ENCODE results near the gene HOXD1. TPM values are rescaled to one million over a fixed set of nuclear protein-coding genes. Genes with fewer than 3 reads are reported as not detected.

HOXD1 gene
- total RNA-seq, 1 experiment from 2014 or later: not detected

DNA sequence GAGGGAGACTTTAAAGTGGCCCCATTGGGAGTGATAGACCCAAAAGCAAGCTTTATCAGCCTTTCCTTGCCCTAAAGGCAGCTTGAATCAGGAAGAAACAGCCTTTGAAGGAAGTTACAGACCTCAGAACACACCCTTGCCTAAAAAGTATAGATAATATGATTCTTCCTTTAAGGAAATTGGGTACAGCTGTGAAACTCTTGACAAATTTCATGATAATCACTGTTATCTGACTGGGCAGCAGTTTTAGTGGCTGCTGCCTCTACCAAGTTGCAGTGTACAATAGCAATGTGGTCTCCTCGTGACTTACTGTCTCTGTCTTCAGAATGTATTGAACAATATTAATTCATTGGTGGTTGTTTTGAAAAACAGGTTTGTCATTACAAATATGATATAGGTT lies 16.7 kb downstream of the HOXD1 start:
- H3K9me3 Mint-ChIP-seq: no peaks in the 10 kb centered on the region
- H3K36me3 Mint-ChIP-seq (ENCODE audit: insufficient read depth in 1 of 3, low read depth in 3 of 3): no peaks in the 10 kb centered on the region
- peaks cover 35% of the 10 kb centered on the region for H3K27me3 Mint-ChIP-seq (ENCODE audit: low read depth)
- Histone ChIP-seq H3K23me2 (ENCODE audit: insufficient read length, low read depth, low read length, poor library complexity, severe bottlenecking) (peaks cover 3% of the 10 kb centered on the region), H2BK15ac (ENCODE audit: low read depth, low read length) (no peak overlapping the region), H2BK20ac (ENCODE audit: low read depth, low read length, poor library complexity, severe bottlenecking) (no peak overlapping the region), H3T11ph (ENCODE audit: low read length) (no peak overlapping the region), H3K4me2 (ENCODE audit: insufficient read depth, insufficient read length, low read length) (no peak overlapping the region), H3K27ac (ENCODE audit: insufficient read length, low read depth, low read length) (no peak overlapping the region), H3K9me3 (ENCODE audit: control insufficient read depth, low read depth, low read length) (no peaks in the 10 kb centered on the region), H3K4ac (ENCODE audit: low read depth, low read length) (no peak overlapping the region), H3K4me1 (ENCODE audit: insufficient read depth, low read length) (no peaks in the 10 kb centered on the region), H3K79me2 (ENCODE audit: insufficient read depth, low read length) (no peaks in the 10 kb centered on the region), H4K5ac (ENCODE audit: insufficient read length, low read depth, low read length) (no peak overlapping the region), H4K20me1 (ENCODE audit: control insufficient read depth, insufficient read depth, insufficient read length) (no peaks in the 10 kb centered on the region), H2AFZ (ENCODE audit: low read length) (no peak overlapping the region), H3K14ac (ENCODE audit: insufficient read depth, low read length) (no peak overlapping the region), H2BK12ac (ENCODE audit: insufficient read length, low read depth, low read length) (no peak overlapping the region), H3K79me1 (ENCODE audit: insufficient read depth, low read depth, low read length, poor library complexity, severe bottlenecking) (no peaks in the 10 kb centered on the region), H3K18ac (ENCODE audit: insufficient read length, low read depth, low read length) (no peak overlapping the region), H2AK5ac (ENCODE audit: insufficient read length, low read length) (no peak overlapping the region), H3K56ac (ENCODE audit: insufficient read length, low read depth, low read length) (no peak overlapping the region), H3K27me3 (ENCODE audit: insufficient read depth, low read length) (no peaks in the 10 kb centered on the region), H3K9ac (ENCODE audit: extremely low read depth, insufficient read length, low read length) (no peak overlapping the region), H3K23ac (ENCODE audit: insufficient read length, low read depth, low read length) (no peak overlapping the region), H2BK5ac (ENCODE audit: insufficient read length, low read length) (no peak overlapping the region), H2BK120ac (ENCODE audit: low read depth, low read length, poor library complexity, severe bottlenecking) (no peak overlapping the region), H4K8ac (replicated peaks; ENCODE audit: insufficient read length, low read depth, low read length) (no peak overlapping the region), H4K91ac (ENCODE audit: insufficient read length, low read depth, low read length) (no peak overlapping the region)
- TF ChIP-seq, protein P1, sequence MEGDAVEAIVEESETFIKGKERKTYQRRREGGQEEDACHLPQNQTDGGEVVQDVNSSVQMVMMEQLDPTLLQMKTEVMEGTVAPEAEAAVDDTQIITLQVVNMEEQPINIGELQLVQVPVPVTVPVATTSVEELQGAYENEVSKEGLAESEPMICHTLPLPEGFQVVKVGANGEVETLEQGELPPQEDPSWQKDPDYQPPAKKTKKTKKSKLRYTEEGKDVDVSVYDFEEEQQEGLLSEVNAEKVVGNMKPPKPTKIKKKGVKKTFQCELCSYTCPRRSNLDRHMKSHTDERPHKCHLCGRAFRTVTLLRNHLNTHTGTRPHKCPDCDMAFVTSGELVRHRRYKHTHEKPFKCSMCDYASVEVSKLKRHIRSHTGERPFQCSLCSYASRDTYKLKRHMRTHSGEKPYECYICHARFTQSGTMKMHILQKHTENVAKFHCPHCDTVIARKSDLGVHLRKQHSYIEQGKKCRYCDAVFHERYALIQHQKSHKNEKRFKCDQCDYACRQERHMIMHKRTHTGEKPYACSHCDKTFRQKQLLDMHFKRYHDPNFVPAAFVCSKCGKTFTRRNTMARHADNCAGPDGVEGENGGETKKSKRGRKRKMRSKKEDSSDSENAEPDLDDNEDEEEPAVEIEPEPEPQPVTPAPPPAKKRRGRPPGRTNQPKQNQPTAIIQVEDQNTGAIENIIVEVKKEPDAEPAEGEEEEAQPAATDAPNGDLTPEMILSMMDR (conservative IDR thresholded peaks at IDR 0.05): no peak
- no CpG with 5 or more reads among the region's 1 CpG for WGBS (ENCODE audit: extremely low coverage, insufficient read length, low lambda C conversion rate)
- H3K4me1 Mint-ChIP-seq: no peaks in the 10 kb centered on the region
- no peak for DNase-seq
- no peak overlapping the region for H3K4me3 Mint-ChIP-seq
- no peak overlapping the region for H3K27ac Mint-ChIP-seq
